Measurements from ENCODE around the gene SUGP1.

GRCh38 chr19:19319732-19320360 is 463 bp downstream of the SUGP1 start:
- TF ChIP-seq POLR2A (IDR thresholded peaks at IDR 0.05; ENCODE audit: low read depth, low read length) = no peak
- TF ChIP-seq POLR2AphosphoS5 (IDR thresholded peaks at IDR 0.05; ENCODE audit: low read depth, low read length) = no peak
